NCI-H460 (cell line): ENCODE data around the gene SIAH3. TPM values are rescaled to one million over a fixed set of nuclear protein-coding genes. Genes with fewer than 3 reads are reported as not detected.

ENCODE experiments used
- DNase-seq: peaks from one replicate; pipeline ENCODE4 v3.0.0-alpha.2; 2016; ENCODE audit warnings: low read depth; ENCODE audit errors: extremely low read depth
- small RNA-seq, 2 experiments: library from RNA; depleted of rRNA; stranded (forward); fragments of <200 nt; gene quantifications; one replicate each; pipeline ENCODE3, GENCODE V24; 2014
- total RNA-seq: library from RNA; depleted of rRNA; stranded (reverse); fragments of >200 nt; shearing (Covaris generic); gene quantifications from 2 replicates; pipeline ENCODE4 v1.2.3, GENCODE V29; 2014; rRNA removed

The SIAH3 gene
- total RNA-seq, 1 experiment from 2014 or later: not detected

- DNase-seq: no peak
Observed at GRCh38 chr13:45748941-45749759, 102.4 kb downstream of the SIAH3 start.

GRCh38 chr13:45747071-45747470, 104.5 kb downstream of the SIAH3 start:
- no peak for DNase-seq

DNA sequence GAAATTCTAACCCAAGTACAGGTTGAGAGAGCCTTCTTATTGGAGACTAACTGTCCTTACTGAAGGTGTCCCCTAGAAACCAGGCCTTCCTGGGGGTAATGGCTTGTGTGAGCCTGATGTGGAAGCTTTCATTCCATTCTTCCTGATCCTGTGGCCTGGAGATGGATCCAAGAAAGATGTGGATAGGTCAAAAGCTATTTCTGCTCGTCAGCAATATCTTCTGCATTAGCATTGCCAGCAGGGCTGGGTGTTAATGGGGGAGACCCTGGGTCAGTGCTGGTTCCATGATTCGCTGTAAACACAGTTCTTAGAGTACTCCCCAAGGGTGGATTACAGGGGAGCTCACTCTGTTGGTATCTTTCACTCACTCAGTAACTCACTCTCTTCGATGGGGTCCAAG, 106.6 kb downstream of the SIAH3 start:
- no peak for DNase-seq

GRCh38 chr13:45742985-45743384, 108.6 kb downstream of the SIAH3 start:
- DNase-seq: no peak

GRCh38 chr13:45737571-45738017, 114.0 kb downstream of the SIAH3 start:
- no peak for DNase-seq

DNA sequence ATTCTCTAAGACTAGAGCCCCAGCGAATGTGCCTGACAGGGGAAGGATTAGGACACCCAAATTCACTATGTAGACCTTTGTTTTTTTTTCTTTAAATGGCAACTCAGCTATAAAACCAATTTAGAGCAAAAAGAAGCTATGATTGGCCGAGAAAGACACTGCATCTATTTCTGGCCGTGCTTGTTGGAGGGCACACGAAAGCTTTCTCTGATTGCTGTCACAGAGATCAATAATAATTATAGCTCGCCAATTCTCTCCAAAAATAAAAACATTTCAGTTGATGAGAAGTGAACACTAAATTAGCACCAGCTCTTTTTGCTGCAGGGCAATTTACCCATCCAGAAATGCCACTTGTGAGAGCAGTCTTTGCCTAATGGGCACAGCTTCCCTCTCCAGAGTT, 118.2 kb downstream of the SIAH3 start:
- no peak for DNase-seq

DNA sequence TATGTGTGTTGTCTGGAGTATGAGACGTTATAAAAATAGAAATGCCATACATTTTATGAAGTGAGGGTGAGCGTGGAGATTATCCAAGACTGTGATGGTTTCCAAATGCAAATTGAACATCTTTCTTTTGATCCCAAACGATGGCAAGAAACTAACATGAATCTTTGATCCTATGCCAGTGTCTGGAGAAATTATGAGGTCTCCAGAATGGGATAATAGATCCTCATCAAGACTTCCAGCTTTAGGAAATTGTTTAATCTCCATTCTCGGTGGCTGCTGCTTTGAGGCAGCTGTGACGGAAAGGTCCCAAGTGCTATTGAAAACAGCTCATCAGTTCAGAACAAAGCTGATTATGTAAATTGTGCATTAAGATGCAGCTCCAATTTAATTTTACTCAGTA, 118.6 kb downstream of the SIAH3 start:
- DNase-seq: no peak

DNA sequence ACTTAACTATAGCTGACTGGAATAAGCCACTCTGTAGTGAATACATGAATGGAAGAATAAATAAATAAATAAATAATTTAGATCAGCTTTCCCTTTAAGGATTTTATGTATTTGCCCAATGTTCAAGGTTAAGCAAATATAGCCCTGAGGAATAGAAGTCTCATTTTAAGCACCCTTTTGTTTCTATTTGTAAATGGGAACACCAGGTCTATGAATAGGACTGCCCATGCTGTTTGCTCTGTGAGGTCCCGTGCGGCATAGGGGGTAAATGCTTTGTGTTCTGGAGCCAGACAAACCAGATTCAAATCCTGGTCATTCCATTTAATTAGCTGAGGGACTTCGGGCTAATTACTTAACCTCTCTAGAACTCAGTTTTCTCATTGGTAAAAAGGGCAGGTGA, 120.1 kb downstream of the SIAH3 start:
- DNase-seq: no peak

GRCh38 chr13:45728759-45729158, 122.8 kb downstream of the SIAH3 start:
- DNase-seq: no peak

Small RNAs within 50 kb of the gene (small RNA-seq; reads per million reads assigned to genes)
- 0 reads per million in 2 experiments for gene RF00017

Other genes starting within 250 kb of the SIAH3 start
- gene ERICH6B, start 236.0 kb downstream of the SIAH3 start, total RNA-seq: not detected in 2 replicates
- gene CBY2, start 149.4 kb downstream of the SIAH3 start, total RNA-seq: 0.81 and 1.1 TPM in 2 replicates
- gene ZC3H13, start 201.0 kb upstream of the SIAH3 start, total RNA-seq: 17.0 and 21.2 TPM in 2 replicates